ENCODE data around the gene CNKSR1. TPM values are rescaled to one million over a fixed set of nuclear protein-coding genes. Genes with fewer than 3 reads are reported as not detected.
"Not testable (repeated sequence)": the region's sequence is repeated elsewhere in the genome, so short reads cannot be mapped to it uniquely, and the experiment has no call there.

CNKSR1 gene
- total RNA-seq, 1 experiment from 2014 or later, result not detected

DNA sequence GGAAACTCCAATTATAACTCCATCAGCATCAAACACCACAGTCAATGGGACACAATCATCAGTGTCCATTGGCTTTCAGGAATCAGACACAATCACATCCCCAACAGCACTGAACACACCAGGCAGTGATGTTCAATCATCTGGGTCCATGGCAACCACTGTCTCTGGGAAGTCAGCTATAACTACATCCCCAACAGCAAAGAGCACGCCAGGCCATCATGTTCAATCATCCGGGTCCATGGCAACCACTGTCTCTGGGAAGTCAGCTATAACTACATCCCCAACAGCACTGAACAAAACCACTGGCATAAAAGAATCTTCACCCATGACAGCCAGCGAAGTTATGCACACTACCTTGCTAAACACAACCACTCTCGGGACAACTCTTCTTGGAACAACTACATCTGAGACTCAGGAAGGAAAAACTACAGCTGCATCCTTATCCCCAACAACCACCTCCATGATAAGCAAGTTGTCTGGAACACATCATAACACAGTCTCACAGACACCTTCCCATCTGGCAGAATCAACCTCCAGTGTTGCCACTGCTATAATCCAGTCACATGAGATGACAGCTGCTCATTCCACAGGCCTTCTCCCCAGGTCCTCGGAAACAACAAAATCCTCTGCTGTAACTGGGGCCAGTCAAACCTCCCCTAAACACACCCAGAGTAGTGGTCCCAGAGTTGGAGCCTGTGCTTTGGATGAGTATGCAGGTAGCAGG is 33.0 kb downstream of the CNKSR1 start:
- in situ Hi-C loops (cut with HindIII; ENCODE audit: low pct_unique_long_range_greater_than_20kb, low sequenced_read_pairs), result no loop called here
- no peak for DNase-seq (ENCODE audit: low read depth)

- in situ Hi-C loops (cut with HindIII; ENCODE audit: low pct_unique_long_range_greater_than_20kb, low sequenced_read_pairs), result no loop called here
- no peak for DNase-seq (ENCODE audit: low read depth)
These were observed 35.4 kb downstream of the CNKSR1 start for GRCh38 chr1:26212726-26213125.

DNA sequence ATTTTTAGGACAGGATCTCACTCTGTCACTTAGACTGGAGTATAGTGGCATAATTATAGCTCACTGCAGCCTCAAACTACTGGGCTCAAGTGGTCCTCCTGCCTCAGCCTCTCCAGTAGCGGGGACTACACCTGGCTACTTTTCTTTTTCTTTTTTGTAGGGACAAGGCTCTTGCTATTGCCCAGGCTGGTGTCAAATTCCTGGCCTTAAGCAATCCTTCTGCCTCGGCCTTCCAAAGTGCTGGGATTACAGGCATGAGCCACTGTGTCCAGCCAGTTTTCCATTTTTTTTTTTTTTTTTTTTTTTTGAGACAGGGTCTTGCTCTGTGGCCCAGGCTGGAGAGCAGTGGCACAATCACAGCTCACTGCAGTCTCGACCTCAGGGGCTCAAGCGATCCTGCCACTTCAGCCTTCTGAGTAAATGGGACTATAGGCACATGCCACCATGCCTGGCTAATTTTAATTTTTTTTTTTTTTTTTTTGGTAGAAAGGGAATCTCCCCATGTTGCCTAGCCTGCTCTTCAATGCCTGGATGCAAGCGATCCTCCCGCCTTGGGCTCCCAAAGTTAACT is 36.1 kb downstream of the CNKSR1 start:
- DNase-seq (ENCODE audit: low read depth), result no peak
- in situ Hi-C loops (cut with HindIII; ENCODE audit: low pct_unique_long_range_greater_than_20kb, low sequenced_read_pairs), result no loop called here

DNA sequence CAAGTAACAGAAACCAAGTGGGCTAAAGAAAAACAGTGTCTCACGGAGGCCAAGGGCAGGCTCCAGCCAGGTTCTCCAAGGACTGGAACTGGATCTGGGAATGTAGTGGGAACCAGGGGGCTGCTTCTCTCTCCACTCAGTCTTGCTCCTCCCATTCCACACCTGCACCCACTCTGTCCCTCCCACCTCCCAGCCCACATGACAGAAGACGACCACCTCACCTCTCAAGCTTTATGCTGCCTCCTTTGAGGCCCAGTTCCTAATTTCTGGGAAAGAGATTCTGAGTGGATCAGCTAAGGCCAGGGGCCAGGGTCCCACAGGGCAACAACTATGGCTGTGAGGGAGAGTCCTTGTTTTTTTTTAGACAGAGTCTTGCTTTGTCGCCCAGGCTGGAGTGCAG is 38.0 kb downstream of the CNKSR1 start:
- no peak for DNase-seq (ENCODE audit: low read depth)
- in situ Hi-C loops (cut with HindIII; ENCODE audit: low pct_unique_long_range_greater_than_20kb, low sequenced_read_pairs), result no loop called here

DNA sequence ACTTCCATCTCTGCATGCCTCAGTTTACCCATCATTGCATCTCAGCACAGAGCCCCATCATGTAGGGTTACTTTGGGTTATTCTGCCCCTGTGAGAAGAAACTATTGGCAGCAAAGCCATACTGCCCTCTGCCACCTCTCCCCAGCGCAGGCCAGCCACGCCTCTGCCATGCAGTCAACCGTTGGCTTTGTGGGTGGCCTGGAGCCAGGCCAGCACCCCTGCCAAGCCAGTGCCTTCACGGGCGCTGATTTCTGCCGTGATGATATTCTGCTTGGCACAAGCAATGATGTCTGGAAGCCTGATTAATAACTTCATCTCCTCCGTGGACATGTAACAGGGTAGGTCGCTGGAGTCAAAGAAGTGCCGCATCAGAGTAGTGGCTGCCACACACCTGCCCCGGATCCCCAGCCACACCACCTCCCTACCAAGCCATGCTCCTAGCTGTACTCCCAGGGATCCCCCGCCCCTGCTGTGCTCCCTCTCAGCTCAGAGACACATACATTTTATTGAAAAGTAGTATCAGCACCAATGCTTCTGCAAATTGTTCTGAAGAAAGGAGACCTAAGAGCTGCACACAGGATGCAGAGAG is 41.7 kb downstream of the CNKSR1 start:
- DNase-seq (ENCODE audit: low read depth), result peak; percentile 80
- in situ Hi-C loops (cut with HindIII; ENCODE audit: low pct_unique_long_range_greater_than_20kb, low sequenced_read_pairs), result no loop called here

DNA sequence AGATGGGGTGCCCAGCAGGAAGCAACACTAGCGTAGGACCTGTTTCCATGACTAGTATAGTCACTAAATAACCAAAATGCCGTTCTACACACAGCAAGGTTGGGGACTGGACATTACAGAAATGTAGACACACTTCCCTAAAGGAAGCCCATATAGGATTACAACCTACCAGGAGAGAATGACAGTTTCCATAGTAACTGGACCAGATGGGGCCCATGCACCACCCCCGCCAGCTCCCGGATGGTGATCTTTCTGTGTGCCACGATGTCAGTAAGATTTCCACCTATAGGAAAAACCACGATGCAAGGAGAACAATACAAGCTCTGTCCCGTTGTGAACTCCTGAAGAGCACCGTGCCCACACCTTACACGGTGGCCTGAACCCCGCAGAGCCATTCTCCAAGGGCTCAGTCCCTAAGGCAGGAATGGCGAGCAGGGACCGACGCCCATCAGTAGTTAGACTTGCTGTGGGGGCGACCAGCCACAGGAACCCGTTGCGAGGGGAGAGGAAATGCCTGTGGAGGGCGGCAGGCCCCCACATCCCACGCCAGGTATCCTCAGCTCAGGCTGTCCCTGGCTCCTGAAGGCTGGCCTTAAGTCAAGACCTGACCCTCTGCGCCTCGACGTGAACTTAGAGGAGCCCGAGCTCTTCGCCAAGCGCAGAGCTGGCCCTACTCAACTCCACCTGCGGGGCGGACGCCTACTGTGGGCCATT is 43.1 kb downstream of the CNKSR1 start:
- DNase-seq (ENCODE audit: low read depth), result no peak
- in situ Hi-C loops (cut with HindIII; ENCODE audit: low pct_unique_long_range_greater_than_20kb, low sequenced_read_pairs), result no loop called here

- DNase-seq (ENCODE audit: low read depth), result no peak
- in situ Hi-C loops (cut with HindIII; ENCODE audit: low pct_unique_long_range_greater_than_20kb, low sequenced_read_pairs), result no loop called here
These were observed 43.8 kb downstream of the CNKSR1 start for GRCh38 chr1:26221094-26221493.

- DNase-seq (ENCODE audit: low read depth), result no peak
- in situ Hi-C loops (cut with HindIII; ENCODE audit: low pct_unique_long_range_greater_than_20kb, low sequenced_read_pairs), result no loop called here
These were observed 47.3 kb downstream of the CNKSR1 start for GRCh38 chr1:26224606-26225005.

GRCh38 chr1:26225033-26225831 is 47.9 kb downstream of the CNKSR1 start:
- in situ Hi-C loops (cut with HindIII; ENCODE audit: low pct_unique_long_range_greater_than_20kb, low sequenced_read_pairs), result no loop called here

DNA sequence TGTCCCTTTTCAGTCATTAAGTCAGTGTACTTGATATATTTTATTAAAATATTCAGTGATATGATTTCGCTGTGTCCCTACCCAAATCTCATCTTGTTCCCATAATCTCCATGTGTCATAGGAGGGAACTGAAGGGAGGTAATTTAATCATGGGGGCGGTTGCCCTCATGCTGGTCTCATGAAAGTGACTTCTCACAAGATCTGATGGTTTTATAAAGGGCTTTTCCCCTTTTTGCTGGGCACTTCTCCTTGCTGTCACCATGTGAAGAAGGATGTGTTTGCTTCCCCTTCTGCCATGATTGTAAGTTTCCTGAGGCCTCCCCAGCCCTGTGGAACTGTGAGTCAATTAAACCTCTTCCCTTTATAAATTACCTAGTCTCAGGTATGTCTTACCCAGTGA is 53.4 kb downstream of the CNKSR1 start:
- not testable (repeated sequence) for DNase-seq (ENCODE audit: low read depth)
- in situ Hi-C loops (cut with HindIII; ENCODE audit: low pct_unique_long_range_greater_than_20kb, low sequenced_read_pairs), result loop anchor here (10.0 kb wide), 1 partner anchor 126 kb away; no protein-coding TSS in a partner anchor

More at GRCh38 chr1:26225033-26225831, 47.9 kb downstream of the CNKSR1 start:
- no peak for DNase-seq (ENCODE audit: low read depth)

- DNase-seq (ENCODE audit: low read depth), result peak; percentile 98
- in situ Hi-C loops (cut with HindIII; ENCODE audit: low pct_unique_long_range_greater_than_20kb, low sequenced_read_pairs), result loop anchor here (10.0 kb wide), 1 partner anchor 129 kb away; no protein-coding TSS in a partner anchor
These were observed 56.8 kb downstream of the CNKSR1 start, which contains the start of gene CEP85 for GRCh38 chr1:26233903-26234643. Gene CEP85 (plus strand): TSS chr1:26234200. CDS start chr1:26239784, 5,584 bp downstream.

GRCh38 chr1:26234644-26235370 is 57.5 kb downstream of the CNKSR1 start:
- in situ Hi-C loops (cut with HindIII; ENCODE audit: low pct_unique_long_range_greater_than_20kb, low sequenced_read_pairs), result loop anchor here (10.0 kb wide), 1 partner anchor 130 kb away; no protein-coding TSS in a partner anchor
- peak; percentile 46 for DNase-seq (ENCODE audit: low read depth)

DNA sequence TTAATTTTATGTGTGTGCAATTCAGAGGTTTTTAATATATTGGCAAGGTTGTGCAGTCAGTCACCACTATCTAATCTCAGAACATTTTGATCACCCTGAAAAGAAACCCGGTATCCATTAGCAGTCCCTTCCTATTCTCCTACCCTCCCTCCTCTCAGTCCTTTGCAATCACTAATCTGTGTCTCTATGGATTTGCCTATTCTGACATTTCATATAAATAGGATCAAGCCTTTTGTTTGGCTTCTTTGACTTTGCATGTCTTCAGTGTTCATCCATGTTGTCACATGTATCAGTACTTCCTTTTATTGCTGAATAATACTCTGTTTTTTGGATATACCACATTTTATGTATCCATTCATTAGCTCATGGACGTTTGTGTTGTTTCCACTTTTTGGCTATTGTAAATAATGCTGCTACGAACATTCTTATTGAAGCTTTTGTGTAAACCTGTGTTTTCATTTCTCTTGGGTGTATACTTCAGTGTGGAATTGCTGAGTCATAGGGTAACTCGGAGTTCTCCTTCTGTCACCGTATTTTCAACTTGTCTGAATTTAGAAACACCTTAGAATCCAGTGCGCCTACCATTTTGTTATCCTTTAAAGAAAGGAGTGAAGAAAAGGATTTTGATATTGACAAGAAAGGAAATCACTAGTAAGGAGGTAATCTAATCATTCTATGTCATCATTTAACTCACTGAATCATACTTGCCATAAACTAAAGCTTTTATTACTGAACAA is 60.1 kb downstream of the CNKSR1 start:
- peak; percentile 56 for DNase-seq (ENCODE audit: low read depth)
- in situ Hi-C loops (cut with HindIII; ENCODE audit: low pct_unique_long_range_greater_than_20kb, low sequenced_read_pairs), result loop anchor here (10.0 kb wide), 1 partner anchor 133 kb away; no protein-coding TSS in a partner anchor
